ENCODE measurements around the gene ST6GAL1. TPM values are rescaled to one million over a fixed set of nuclear protein-coding genes. Genes with fewer than 3 reads are reported as not detected.
"Not testable (repeated sequence)": the region's sequence is repeated elsewhere in the genome, so short reads cannot be mapped to it uniquely, and the experiment has no call there.

Gene ST6GAL1
- total RNA-seq, 1 donor from 2014 or later, result 147 TPM

DNA sequence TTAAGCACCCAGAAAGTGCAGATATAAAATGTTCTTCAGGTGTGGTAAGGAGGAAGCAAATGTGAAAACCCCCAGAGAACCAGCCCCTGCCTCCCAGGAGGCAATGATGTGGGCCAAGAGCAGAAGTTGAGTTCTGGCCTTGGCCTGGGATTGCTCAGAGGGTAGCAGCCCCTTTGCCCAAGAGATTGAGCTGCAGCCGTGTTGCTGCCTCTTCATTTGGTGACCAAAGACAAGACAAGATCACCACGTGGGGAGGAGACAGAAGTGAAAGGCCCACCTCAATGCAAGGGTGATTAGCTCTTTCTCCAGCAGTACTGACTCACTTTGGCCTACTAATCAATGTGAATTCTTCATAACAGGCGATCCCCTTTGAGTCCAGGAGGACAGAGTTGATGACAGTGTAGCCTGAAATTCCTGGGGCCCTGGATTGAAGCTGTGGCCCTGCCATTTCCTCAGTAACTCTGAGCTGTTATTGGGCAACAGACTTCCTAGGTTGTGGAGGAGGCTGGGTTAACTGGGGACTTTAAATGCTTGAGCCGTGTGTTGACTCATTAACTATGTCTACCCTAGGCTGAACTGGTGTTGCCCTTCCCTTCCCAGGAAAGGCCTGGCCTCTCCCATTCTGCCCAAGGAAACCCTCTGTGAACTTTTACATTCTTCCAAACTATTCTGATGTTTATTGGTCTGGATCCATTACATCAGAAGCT lies 86.5 kb downstream of the ST6GAL1 start:
- no peak for DNase-seq (ENCODE audit: low spot score)
- H3K4me1 Mint-ChIP-seq (ENCODE audit: low read depth), result peaks cover 79% of the 10 kb centered on the region
- H3K4me3 Mint-ChIP-seq, result no peak overlapping the region
- no peak overlapping the region for H3K27ac Mint-ChIP-seq
- intact Hi-C loops (cut with micrococcal nuclease), result no loop called here
- H3K9me3 Mint-ChIP-seq, result no peaks in the 10 kb centered on the region
- peaks cover 42% of the 10 kb centered on the region for H3K36me3 Mint-ChIP-seq (ENCODE audit: low read depth)
- H3K27me3 Mint-ChIP-seq (ENCODE audit: insufficient read depth), result no peaks in the 10 kb centered on the region

DNA sequence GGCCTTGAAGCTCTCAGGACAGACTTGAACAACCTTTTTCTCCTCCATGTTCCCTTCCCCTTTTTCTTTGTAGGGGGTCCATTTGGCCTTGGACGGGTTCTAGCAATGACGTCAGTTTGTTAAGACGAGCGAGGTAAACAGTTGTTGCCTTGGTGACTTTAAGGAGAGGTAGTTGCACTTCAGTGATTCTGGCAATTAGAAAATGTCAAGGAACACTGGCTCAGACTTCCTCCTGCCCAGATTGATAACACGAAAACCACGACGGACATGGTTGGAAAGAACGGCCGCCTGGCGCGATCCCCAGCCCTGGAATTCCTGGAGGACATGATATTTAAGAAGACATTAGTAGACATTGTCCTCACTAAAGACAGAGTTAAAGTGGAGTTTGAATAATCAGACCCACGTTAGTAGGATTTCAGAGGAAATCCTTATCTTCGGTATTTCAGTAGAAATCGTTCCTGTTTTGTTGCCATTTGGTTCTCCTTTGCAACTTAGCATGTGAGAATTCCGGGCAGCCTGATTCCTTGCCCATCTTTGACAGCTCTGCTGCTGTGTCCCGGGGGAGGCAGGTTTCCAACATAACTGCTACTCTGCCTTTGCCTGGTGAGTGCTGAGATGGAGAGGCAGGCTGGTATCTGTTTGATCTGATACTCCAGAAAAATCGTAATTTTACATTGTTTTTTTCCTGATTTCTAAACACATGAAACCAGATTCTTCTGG lies 87.3 kb downstream of the ST6GAL1 start:
- Mint-ChIP-seq H3K27me3 (ENCODE audit: insufficient read depth) (no peaks in the 10 kb centered on the region), H3K9me3 (no peaks in the 10 kb centered on the region), H3K4me3 (no peak overlapping the region), H3K4me1 (ENCODE audit: low read depth) (peaks cover 80% of the 10 kb centered on the region), H3K36me3 (ENCODE audit: low read depth) (peaks cover 47% of the 10 kb centered on the region), H3K27ac (no peak overlapping the region)
- intact Hi-C loops (cut with micrococcal nuclease), result no loop called here
- no peak for DNase-seq (ENCODE audit: low spot score)

DNA sequence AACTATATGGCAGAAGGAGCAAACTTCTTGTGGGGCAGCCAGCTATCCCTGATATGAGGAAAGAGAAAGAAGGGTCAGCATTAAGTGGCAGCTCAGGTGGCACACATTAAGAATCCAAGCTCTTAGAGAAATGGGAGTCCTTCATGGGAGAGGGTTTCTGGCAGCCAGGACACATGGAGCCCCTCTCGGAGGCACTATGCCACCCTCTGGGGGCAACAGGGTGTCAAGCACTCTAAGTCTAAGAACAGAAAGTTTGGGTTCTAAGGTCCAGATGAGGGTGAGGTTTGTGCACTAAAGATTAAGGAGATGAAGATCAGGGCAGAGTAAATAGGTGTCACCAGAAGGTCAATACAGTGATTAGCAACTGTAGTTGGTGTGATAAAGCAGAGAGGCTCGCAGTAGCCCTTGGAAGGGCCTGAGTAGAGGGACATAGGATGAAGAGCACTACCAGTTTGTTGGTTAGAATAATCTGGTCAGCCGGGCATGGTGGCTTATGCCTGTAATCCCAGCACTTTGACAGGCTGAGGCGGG lies 89.3 kb downstream of the ST6GAL1 start:
- H3K27me3 Mint-ChIP-seq (ENCODE audit: insufficient read depth), result no peaks in the 10 kb centered on the region
- no peak for DNase-seq (ENCODE audit: low spot score)
- peaks cover 72% of the 10 kb centered on the region for H3K4me1 Mint-ChIP-seq (ENCODE audit: low read depth)
- no peaks in the 10 kb centered on the region for H3K9me3 Mint-ChIP-seq
- intact Hi-C loops (cut with micrococcal nuclease), result no loop called here
- peak overlapping the region; percentile 46 for H3K27ac Mint-ChIP-seq
- peaks cover 45% of the 10 kb centered on the region for H3K36me3 Mint-ChIP-seq (ENCODE audit: low read depth)
- peak overlapping the region; percentile 10 for H3K4me3 Mint-ChIP-seq

DNA sequence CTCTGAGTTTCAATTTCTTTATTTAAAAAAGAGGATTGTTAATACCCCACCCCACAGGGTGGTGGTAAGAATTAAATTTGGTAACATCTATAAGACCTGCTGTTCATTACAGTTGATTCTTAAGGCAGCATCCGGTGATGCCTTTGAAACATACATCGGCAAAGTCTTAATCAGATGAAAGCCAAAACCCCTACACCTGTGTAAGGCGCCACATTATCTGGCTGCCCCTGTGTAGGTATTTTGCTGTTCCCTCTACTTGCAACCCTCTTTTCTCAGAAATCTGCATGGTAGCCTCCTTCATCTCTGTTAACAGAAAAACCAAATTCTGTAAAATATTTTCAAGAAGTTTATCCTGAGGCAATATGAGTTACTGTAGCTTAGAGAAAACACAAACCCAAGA lies 90.0 kb downstream of the ST6GAL1 start:
- H3K4me1 Mint-ChIP-seq (ENCODE audit: low read depth), result peaks cover 72% of the 10 kb centered on the region
- peak overlapping the region; percentile 56 for H3K27ac Mint-ChIP-seq
- intact Hi-C loops (cut with micrococcal nuclease), result no loop called here
- H3K27me3 Mint-ChIP-seq (ENCODE audit: insufficient read depth), result no peaks in the 10 kb centered on the region
- peaks cover 42% of the 10 kb centered on the region for H3K36me3 Mint-ChIP-seq (ENCODE audit: low read depth)
- no peak for DNase-seq (ENCODE audit: low spot score)
- H3K4me3 Mint-ChIP-seq, result no peak overlapping the region
- no peaks in the 10 kb centered on the region for H3K9me3 Mint-ChIP-seq

DNA sequence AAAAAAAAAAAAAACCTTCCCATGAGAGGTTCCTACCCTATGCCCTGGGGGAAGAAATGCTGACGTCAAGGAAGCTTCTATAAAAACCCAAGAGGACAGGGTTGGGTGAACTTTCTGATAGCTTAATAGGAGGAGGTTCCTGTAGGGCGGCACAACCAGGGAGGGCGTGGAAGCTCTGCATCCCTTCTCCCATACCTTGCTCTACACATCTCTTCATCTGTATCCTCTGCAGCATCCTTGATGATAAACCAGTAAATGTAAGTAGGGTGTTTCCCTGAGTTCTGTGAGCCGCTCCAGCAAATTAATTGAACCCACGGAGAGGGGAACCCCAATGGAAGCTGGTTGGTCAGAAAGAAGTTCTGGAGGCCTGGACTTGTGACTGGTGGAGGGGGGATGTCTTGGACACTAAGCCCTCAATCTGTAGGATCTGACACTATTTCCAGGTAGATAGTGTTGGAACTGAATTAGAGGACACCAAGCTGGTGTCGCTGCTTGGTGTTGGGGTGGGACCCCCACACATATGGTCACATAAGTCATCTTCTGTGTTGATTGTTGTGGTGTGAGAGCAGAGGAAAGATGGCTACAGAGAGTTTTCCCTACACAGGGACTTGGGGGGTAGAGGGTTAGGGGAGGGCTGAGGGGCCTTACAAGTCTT lies 91.5 kb downstream of the ST6GAL1 start:
- intact Hi-C loops (cut with micrococcal nuclease), result no loop called here
- DNase-seq (ENCODE audit: low spot score), result no peak
- Mint-ChIP-seq H3K9me3 (no peaks in the 10 kb centered on the region), H3K4me3 (no peak overlapping the region), H3K27ac (no peak overlapping the region), H3K27me3 (ENCODE audit: insufficient read depth) (no peaks in the 10 kb centered on the region), H3K4me1 (ENCODE audit: low read depth) (peaks cover 59% of the 10 kb centered on the region), H3K36me3 (ENCODE audit: low read depth) (peaks cover 36% of the 10 kb centered on the region)

DNA sequence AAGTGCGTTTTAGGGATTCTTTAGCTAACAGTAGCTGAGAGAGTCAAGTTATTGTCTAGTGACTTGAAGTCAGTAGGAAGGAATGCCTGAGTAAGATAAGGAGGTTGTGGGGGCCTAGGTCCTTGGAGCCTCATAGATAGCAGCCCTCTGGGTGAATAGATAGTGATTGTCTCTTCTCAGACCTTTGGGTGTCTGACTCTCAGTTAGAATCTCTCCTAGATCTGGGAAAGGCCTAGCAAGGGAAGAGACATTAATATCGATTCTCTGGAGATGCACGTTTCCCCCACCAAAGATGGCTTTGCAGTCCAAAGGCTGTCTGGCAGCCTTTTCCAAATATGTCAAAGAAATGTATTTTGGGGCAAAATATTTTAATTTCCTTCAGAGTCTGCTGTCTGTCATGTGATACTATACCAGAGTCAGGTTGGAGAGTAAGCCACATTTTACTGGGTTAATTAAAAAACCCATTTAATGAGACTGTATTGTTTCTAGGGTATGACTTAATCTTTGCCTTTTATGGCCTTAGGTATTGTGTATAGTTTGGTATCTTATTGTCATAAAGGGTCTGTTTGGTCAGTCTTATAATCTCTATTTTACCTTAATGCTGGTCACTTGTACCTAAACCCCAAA lies 92.2 kb downstream of the ST6GAL1 start:
- H3K36me3 Mint-ChIP-seq (ENCODE audit: low read depth), result peaks cover 37% of the 10 kb centered on the region
- H3K4me3 Mint-ChIP-seq, result no peak overlapping the region
- intact Hi-C loops (cut with micrococcal nuclease), result no loop called here
- no peak for DNase-seq (ENCODE audit: low spot score)
- no peaks in the 10 kb centered on the region for H3K9me3 Mint-ChIP-seq
- H3K4me1 Mint-ChIP-seq (ENCODE audit: low read depth), result peaks cover 62% of the 10 kb centered on the region
- H3K27me3 Mint-ChIP-seq (ENCODE audit: insufficient read depth), result no peaks in the 10 kb centered on the region
- H3K27ac Mint-ChIP-seq, result no peak overlapping the region

DNA sequence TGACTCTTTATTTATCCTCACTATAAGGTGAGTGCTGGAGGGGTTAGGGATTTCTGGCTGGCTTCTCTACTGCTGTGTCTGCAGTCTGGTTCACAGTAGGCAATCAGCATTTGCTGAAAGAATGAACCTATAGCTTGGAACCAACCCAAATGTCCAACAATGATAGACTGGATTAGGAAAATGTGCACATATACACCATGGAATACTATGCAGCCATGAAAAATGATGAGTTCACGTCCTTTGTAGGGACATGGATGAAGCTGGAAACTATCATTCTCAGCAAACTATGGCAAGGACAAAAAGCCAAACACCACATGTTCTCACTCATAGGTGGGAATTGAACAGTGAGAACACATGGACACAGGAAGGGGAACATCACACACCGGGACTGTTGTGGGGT lies 93.0 kb downstream of the ST6GAL1 start:
- peaks cover 36% of the 10 kb centered on the region for H3K36me3 Mint-ChIP-seq (ENCODE audit: low read depth)
- intact Hi-C loops (cut with micrococcal nuclease); H3K9me3 Mint-ChIP-seq; H3K4me3 Mint-ChIP-seq; H3K27ac Mint-ChIP-seq; DNase-seq (ENCODE audit: low spot score); H3K27me3 Mint-ChIP-seq (ENCODE audit: insufficient read depth): not testable (repeated sequence)
- peaks cover 61% of the 10 kb centered on the region for H3K4me1 Mint-ChIP-seq (ENCODE audit: low read depth)

DNA sequence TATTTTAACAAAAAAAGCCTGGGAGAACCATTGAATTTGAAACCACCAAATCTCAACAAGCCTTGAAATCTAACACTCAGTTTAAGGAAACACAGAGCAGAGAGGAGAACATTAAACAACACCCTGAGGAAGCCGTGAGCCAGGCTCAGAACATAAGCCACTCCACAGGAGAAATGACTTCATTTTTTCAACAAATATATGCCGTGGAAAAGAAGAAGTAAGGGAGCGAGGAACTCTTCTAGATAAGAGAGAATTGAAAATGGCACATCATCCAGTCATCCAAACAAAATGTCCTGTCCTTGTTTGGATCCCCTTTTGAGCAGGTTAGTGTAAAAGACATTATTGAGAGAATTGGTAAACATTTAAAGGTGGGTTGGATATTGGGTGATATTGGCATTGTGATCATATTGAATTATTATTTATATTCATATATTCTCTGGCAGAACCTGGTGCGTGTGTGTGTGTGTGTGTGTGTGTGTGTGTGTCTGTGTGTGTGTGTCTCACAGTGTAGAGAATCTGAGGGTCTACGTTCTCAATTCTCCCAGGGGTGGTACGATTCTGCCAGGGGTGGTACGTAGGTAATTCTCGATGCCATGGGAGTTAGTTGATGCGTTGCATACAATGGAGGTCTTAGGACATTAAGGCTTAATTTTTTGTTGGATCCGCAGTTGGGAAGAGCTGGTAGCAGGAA lies 94.4 kb downstream of the ST6GAL1 start:
- H3K36me3 Mint-ChIP-seq (ENCODE audit: low read depth), result peaks cover 38% of the 10 kb centered on the region
- intact Hi-C loops (cut with micrococcal nuclease), result loop anchor here (1.0 to 5.0 kb wide), 10 partner anchors 11 to 242 kb away; partner anchors contain the start of genes EIF4A2 and RPL39L
- H3K27me3 Mint-ChIP-seq (ENCODE audit: insufficient read depth), result no peaks in the 10 kb centered on the region
- H3K27ac Mint-ChIP-seq, result peak overlapping the region; percentile 97
- no peak for DNase-seq (ENCODE audit: low spot score)
- H3K9me3 Mint-ChIP-seq, result no peaks in the 10 kb centered on the region
- H3K4me1 Mint-ChIP-seq (ENCODE audit: low read depth), result peaks cover 61% of the 10 kb centered on the region
- peak overlapping the region; percentile 85 for H3K4me3 Mint-ChIP-seq

DNA sequence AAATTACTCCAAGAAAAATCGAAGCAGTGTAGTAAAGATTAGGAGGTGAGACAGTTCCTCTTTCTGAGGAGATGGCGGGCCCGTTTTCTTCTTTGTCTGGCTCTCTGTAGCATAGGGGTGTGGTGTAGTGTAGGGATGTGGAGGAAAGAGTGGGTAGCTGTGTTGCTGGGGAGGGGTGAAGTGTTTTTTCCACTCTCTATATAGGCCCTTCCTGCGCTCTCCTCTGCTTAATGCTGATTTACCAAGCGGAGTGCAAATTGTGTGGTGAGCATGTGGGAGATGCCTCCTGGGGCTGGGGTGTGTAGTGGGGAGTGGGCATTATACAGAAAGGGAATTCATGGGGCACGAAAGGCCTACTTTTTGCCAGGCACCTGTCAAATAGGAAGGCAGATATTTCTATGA lies 94.9 kb downstream of the ST6GAL1 start:
- intact Hi-C loops (cut with micrococcal nuclease), result loop anchor here (1.0 to 5.0 kb wide), 10 partner anchors 12 to 243 kb away; partner anchors contain the start of genes EIF4A2 and RPL39L
- Mint-ChIP-seq H3K36me3 (ENCODE audit: low read depth) (peaks cover 41% of the 10 kb centered on the region), H3K4me1 (ENCODE audit: low read depth) (peaks cover 62% of the 10 kb centered on the region), H3K4me3 (peak overlapping the region; percentile 85), H3K9me3 (no peaks in the 10 kb centered on the region), H3K27ac (peak overlapping the region; percentile 97), H3K27me3 (ENCODE audit: insufficient read depth) (no peaks in the 10 kb centered on the region)
- peak; percentile 43 for DNase-seq (ENCODE audit: low spot score)

DNA sequence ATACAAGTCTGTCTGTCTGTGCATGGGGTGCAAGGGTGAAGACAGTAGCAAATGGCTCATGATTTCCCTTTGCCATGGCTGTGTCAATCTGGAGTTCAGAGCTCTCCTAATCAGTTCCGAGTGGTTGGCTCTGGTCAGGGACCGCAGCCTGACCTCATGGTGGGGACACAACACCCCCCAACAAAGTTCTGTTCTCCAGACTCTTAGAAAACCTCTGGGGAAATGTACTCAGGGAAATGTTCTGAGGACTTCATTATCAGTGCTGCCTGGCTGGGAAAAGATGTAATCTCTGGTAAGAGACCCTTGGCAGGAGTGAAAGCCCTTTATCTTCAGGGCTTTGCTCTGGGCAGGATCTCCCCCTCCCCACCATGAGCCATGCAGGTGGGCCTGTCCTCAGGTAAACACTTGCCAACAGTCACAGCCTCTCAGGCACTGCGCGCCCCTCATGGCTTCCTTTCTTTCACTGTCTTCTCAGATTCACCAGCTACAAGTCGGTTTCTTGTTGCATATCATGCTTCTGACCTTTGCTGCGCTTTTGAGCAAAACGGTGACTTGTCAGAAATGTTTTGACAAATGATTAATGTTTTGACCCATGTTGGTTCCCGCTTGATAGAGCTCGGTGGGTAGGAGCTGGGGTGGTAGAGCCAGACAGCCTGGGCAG lies 95.5 kb downstream of the ST6GAL1 start:
- DNase-seq (ENCODE audit: low spot score), result no peak
- Mint-ChIP-seq H3K27ac (peak overlapping the region; percentile 97), H3K4me3 (peak overlapping the region; percentile 85), H3K9me3 (no peaks in the 10 kb centered on the region), H3K4me1 (ENCODE audit: low read depth) (peaks cover 59% of the 10 kb centered on the region), H3K27me3 (ENCODE audit: insufficient read depth) (no peaks in the 10 kb centered on the region), H3K36me3 (ENCODE audit: low read depth) (peaks cover 42% of the 10 kb centered on the region)
- intact Hi-C loops (cut with micrococcal nuclease), result loop anchor here (1.0 to 5.0 kb wide), 10 partner anchors 12 to 243 kb away; partner anchors contain the start of genes EIF4A2 and RPL39L

DNA sequence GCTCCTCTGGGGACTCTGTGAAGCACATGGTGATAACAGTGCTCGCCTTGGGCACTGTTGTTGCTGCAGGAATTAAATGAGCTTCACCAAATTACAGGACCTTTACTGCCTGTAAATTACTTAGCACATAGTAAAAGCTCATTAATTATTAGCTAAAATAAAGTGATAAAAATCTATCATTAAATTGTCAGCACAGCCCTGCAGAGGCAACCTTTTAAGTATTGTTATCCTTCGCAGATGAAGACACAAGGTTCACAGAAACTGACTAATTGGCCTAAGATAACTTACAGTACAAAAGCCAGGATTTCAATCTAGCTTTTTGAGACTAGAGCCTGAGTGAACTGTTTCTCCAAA lies 96.0 kb downstream of the ST6GAL1 start:
- intact Hi-C loops (cut with micrococcal nuclease), result loop anchor here (5.0 kb wide), 2 partner anchors 74 to 244 kb away; partner anchors contain the start of gene EIF4A2
- peaks cover 62% of the 10 kb centered on the region for H3K4me1 Mint-ChIP-seq (ENCODE audit: low read depth)
- no peak for DNase-seq (ENCODE audit: low spot score)
- H3K27ac Mint-ChIP-seq, result peak overlapping the region; percentile 97
- peak overlapping the region; percentile 85 for H3K4me3 Mint-ChIP-seq
- H3K9me3 Mint-ChIP-seq, result no peaks in the 10 kb centered on the region
- no peaks in the 10 kb centered on the region for H3K27me3 Mint-ChIP-seq (ENCODE audit: insufficient read depth)
- H3K36me3 Mint-ChIP-seq (ENCODE audit: low read depth), result peaks cover 47% of the 10 kb centered on the region
